Endothelial cell of umbilical vein (primary cell): ENCODE data around the gene ABCB9. TPM values are rescaled to one million over a fixed set of nuclear protein-coding genes. Genes with fewer than 3 reads are reported as not detected.

ENCODE experiments used
- BruUV-seq: library from RNA; stranded (reverse); fragments of 400-500 nt; replicated peaks from 2 replicates; lab custom pipeline; 2021; lab: Mats Ljungman, UMichigan
- CTCF ChIA-PET: fragments of 300-600, 350-600 bp; sonication (Branson Sonifier 250); formaldehyde crosslinking; loops from one replicate; lab custom pipeline; 2021; ENCODE audit warnings: antibody characterized with exemption, inconsistent platforms; lab: Charles Lee
- POLR2A ChIA-PET: fragments of 300-600, 350-600 bp; sonication (Branson Sonifier 250); formaldehyde crosslinking; loops from one replicate; lab custom pipeline; 2021; ENCODE audit warnings: antibody characterized with exemption, inconsistent platforms; lab: Charles Lee
- DNase-seq: peaks from one replicate; pipeline ENCODE4 v3.0.0-alpha.2; 2011; ENCODE audit warnings: low read depth, low spot score
- FAIRE-seq: peaks from 2 replicates; lab custom pipeline; 2011; peaks lifted over from hg19 to GRCh38; lab: Jason Lieb, UNC
- H2AFZ ChIP-seq: 2 replicates; pipeline ENCODE4 v1.6.0; 2012; ENCODE audit warnings: low read depth, low read length, control low read depth, inconsistent platforms
- H3K27ac ChIP-seq: 2 replicates; pipeline ENCODE4 v1.5.1; 2011; ENCODE audit warnings: low read depth, mild to moderate bottlenecking, control low read depth, low read length, moderate library complexity; ENCODE audit not compliant: insufficient read depth
- H3K27me3 ChIP-seq, 2 experiments: 2 replicates each; pipeline versions ENCODE4 v1.6.0 to v1.6.1; 2011; ENCODE audit warnings: low read length in 2 of 2, mixed read lengths in 1 of 2; ENCODE audit not compliant: control insufficient read depth in 2 of 2, insufficient read depth in 2 of 2
- H3K36me3 ChIP-seq, 2 experiments: 2 replicates in 1 of 2; 3 replicates in 1 of 2; pipeline ENCODE4 v1.5.1; 2011; ENCODE audit warnings: low read length in 2 of 2, mild to moderate bottlenecking in 1 of 2, moderate library complexity in 1 of 2; ENCODE audit not compliant: control insufficient read depth in 2 of 2, insufficient read depth in 2 of 2; ENCODE audit errors: extremely low read depth in 1 of 2
- H3K4me1 ChIP-seq: 3 replicates; pipeline ENCODE4 v1.5.1; 2011; ENCODE audit warnings: mild to moderate bottlenecking, low read length; ENCODE audit not compliant: control insufficient read depth, insufficient read depth; ENCODE audit errors: extremely low read depth
- H3K4me2 ChIP-seq: 2 replicates; pipeline ENCODE4 v1.6.1; 2011; ENCODE audit warnings: low read length, control low read depth, mixed read lengths; ENCODE audit not compliant: insufficient read depth
- H3K4me3 ChIP-seq, 3 experiments: fragments of 200-600 bp in 1 of 3; sonication (generic), shearing (Covaris generic) in 1 of 3; replicated peaks in 1 of 3; 2 replicates each; pipeline ENCODE4 v1.5.1; 2011 to 2016; ENCODE audit warnings: control low read depth in 3 of 3, low read length in 3 of 3, mild to moderate bottlenecking in 2 of 3, inconsistent platforms in 1 of 3, low read depth in 1 of 3, moderate library complexity in 1 of 3; ENCODE audit not compliant: insufficient read depth in 1 of 3
- H3K79me2 ChIP-seq: 2 replicates; pipeline ENCODE4 v1.6.0; 2012; ENCODE audit warnings: low read length, inconsistent platforms; ENCODE audit not compliant: control insufficient read depth, insufficient read depth
- H3K9ac ChIP-seq: replicated peaks from 2 replicates; pipeline ENCODE3; 2011; ENCODE audit warnings: low read length, control low read depth; ENCODE audit not compliant: insufficient read depth; ENCODE audit errors: extremely low read depth
- H3K9me1 ChIP-seq: replicated peaks from 3 replicates; pipeline ENCODE4 v1.6.0; 2011; ENCODE audit warnings: mild to moderate bottlenecking, low read length; ENCODE audit not compliant: control insufficient read depth, insufficient read depth; ENCODE audit errors: extremely low read depth
- H3K9me3 ChIP-seq: replicated peaks from 2 replicates; pipeline ENCODE4 v1.5.1; 2012; ENCODE audit warnings: low read length, inconsistent platforms; ENCODE audit not compliant: control insufficient read depth, insufficient read depth
- H4K20me1 ChIP-seq: replicated peaks from 2 replicates; pipeline ENCODE3; 2011; ENCODE audit warnings: mild to moderate bottlenecking, low read length; ENCODE audit not compliant: control insufficient read depth, insufficient read depth; ENCODE audit errors: extremely low read depth
- CTCF ChIP-seq, 2 donors: IDR thresholded peaks; 1 replicate in 1 of 2; 2 replicates in 1 of 2; pipeline ENCODE4 v1.5.1; 2011; ENCODE audit warnings: low read length in 2 of 2, mild to moderate bottlenecking in 2 of 2, moderate library complexity in 2 of 2, control low read depth in 1 of 2, inconsistent platforms in 1 of 2, low read depth in 1 of 2; ENCODE audit not compliant: insufficient read depth in 1 of 2; ENCODE audit errors: extremely low read depth in 1 of 2
- EZH2 ChIP-seq: IDR thresholded peaks from 2 replicates; pipeline ENCODE4 v1.6.1; 2012; ENCODE audit warnings: borderline replicate concordance, low read depth, mild to moderate bottlenecking, moderate library complexity, low read length, inconsistent platforms; ENCODE audit not compliant: severe bottlenecking
- FOS ChIP-seq: IDR thresholded peaks from 2 replicates; pipeline ENCODE4 v1.6.1; 2011; ENCODE audit warnings: mild to moderate bottlenecking, low read length, moderate library complexity, borderline replicate concordance; ENCODE audit not compliant: insufficient read depth
- GATA2 ChIP-seq: IDR thresholded peaks from 2 replicates; pipeline ENCODE4 v1.7.0; 2011; ENCODE audit warnings: low read depth, mild to moderate bottlenecking, moderate library complexity, mixed read lengths, low read length; ENCODE audit not compliant: insufficient read length, insufficient read depth
- JUN ChIP-seq: IDR thresholded peaks from 2 replicates; pipeline ENCODE4 v1.6.1; 2011; ENCODE audit warnings: borderline replicate concordance, low read depth; ENCODE audit not compliant: insufficient read length, insufficient read depth
- MAX ChIP-seq: IDR thresholded peaks from 2 replicates; pipeline ENCODE4 v1.6.1; 2011; ENCODE audit not compliant: insufficient read depth, insufficient read length
- MYC ChIP-seq: IDR thresholded peaks from one replicate; pipeline ENCODE4 v1.6.1; 2011; ENCODE audit warnings: mild to moderate bottlenecking, low read depth, low read length
- POLR2A ChIP-seq: IDR thresholded peaks from 2 replicates; pipeline ENCODE4 v1.6.1; 2012; ENCODE audit warnings: low read depth, mild to moderate bottlenecking, control low read depth, low read length
- POLR2AphosphoS5 ChIP-seq: IDR thresholded peaks from 2 replicates; pipeline ENCODE4 v1.6.1; 2012; ENCODE audit warnings: low read depth, mild to moderate bottlenecking, control low read depth, low read length, moderate library complexity; ENCODE audit not compliant: insufficient read depth
- dilution Hi-C: fragments of 300-500 bp; cut with MboI; formaldehyde crosslinking; loops from one replicate; pipeline ENCODE4 v1.15.0; 2019; ENCODE audit warnings: low sequenced_read_pairs; ENCODE audit not compliant: extremely low pct_ligation_motif_present
- intact Hi-C: fragments of 100-400 bp; cut with micrococcal nuclease; formaldehyde crosslinking; loops from one replicate; pipeline ENCODE4 v1.10.0; 2022
- polyA plus RNA-seq, 4 experiments: library from polyadenylated mRNA; depleted of rRNA in 3 of 4; stranded (reverse) in 3 of 4; unstranded in 1 of 4; fragments of >200 nt; gene quantifications; 2 replicates each; pipeline versions ENCODE4 v1.2.1 to v1.2.3, GENCODE V29; 2011 to 2012; ENCODE audit warnings: missing spikeins in 1 of 4
- total RNA-seq: library from RNA; stranded (reverse); gene quantifications from 2 replicates; pipeline ENCODE4 v1.2.3, GENCODE V29; 2021

The ABCB9 gene
- total and polyA plus RNA-seq, 2 donors (not counting 3 experiments of a cell fraction or from before 2014, with no cell fraction given), result 11.7 to 16.9 TPM

- no peak for FAIRE-seq
- BruUV-seq, result no TSS peak
Measured at GRCh38 chr12:122961531-122962329, 4.5 kb downstream of the ABCB9 start.

DNA sequence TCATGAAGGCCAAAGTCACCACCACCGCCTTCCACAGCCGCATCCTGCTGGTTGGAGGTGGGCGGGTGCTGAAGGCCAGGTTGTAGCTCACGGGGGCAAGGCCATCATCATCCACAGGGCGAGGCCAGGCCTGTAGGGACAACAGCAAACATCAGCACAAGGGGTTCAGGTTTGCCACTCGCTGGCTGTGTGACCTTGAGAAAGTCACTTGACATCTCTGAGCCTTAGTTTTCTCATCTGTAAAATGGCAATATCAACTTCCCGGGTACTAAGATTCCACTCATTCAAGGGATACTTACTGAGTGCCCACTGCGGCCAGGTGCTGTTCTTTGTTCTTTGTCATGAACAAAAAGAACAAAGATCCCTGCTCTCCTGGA, 6.1 kb downstream of the ABCB9 start:
- no peak overlapping the region for H3K4me3 ChIP-seq
- no peak overlapping the region for H3K27ac ChIP-seq
- CTCF ChIA-PET, result no interaction called here
- H3K4me1 ChIP-seq, result peaks cover 12% of the 10 kb centered on the region
- no peak overlapping the region for H2AFZ ChIP-seq
- H3K4me2 ChIP-seq, result no peak overlapping the region
- no peaks in the 10 kb centered on the region for H3K9me1 ChIP-seq
- no peak for DNase-seq
- no peaks in the 10 kb centered on the region for H4K20me1 ChIP-seq
- dilution Hi-C loops, result no loop called here
- BruUV-seq, result no TSS peak
- FAIRE-seq, result no peak
- H3K9me3 ChIP-seq, result no peaks in the 10 kb centered on the region
- POLR2A ChIA-PET, result no interaction called here
- no peaks in the 10 kb centered on the region for H3K79me2 ChIP-seq
- TF ChIP-seq MAX, result no peak
- no peak for TF ChIP-seq EZH2
- no peak for TF ChIP-seq POLR2A
- no peak for TF ChIP-seq GATA2
- TF ChIP-seq FOS, result no peak
- no peak for TF ChIP-seq CTCF (IDR thresholded peaks at IDR 0.05; ENCODE audit: extremely low read depth in 1 of 2, insufficient read depth in 1 of 2, low read depth in 1 of 2, low read length in 2 of 2)
- TF ChIP-seq POLR2AphosphoS5, result no peak
- TF ChIP-seq JUN, result no peak
- TF ChIP-seq MYC, result no peak
- H3K9ac ChIP-seq, result no peak overlapping the region
- no peaks in the 10 kb centered on the region for H3K27me3 ChIP-seq
- H3K36me3 ChIP-seq, result peaks cover 0 to 2% of the 10 kb centered on the region in 2 experiments
- intact Hi-C loops, result no loop called here

More at GRCh38 chr12:122961531-122962329, 4.5 kb downstream of the ABCB9 start:
- Histone ChIP-seq H3K4me1 (peaks cover 18% of the 10 kb centered on the region), H3K9me1 (no peaks in the 10 kb centered on the region), H3K27me3 (no peaks in the 10 kb centered on the region), H3K36me3 (peaks cover 0 to 2% of the 10 kb centered on the region in 2 experiments), H3K4me3 (no peak overlapping the region), H3K27ac (no peak overlapping the region), H3K9me3 (no peaks in the 10 kb centered on the region), H4K20me1 (no peaks in the 10 kb centered on the region), H2AFZ (no peak overlapping the region), H3K79me2 (no peaks in the 10 kb centered on the region), H3K9ac (no peak overlapping the region), H3K4me2 (no peak overlapping the region)
- intact Hi-C loops (no loop called here), dilution Hi-C loops (no loop called here)
- CTCF ChIA-PET, result no interaction called here
- no peak for TF ChIP-seq MAX
- no peak for TF ChIP-seq POLR2AphosphoS5
- TF ChIP-seq JUN, result no peak
- POLR2A ChIA-PET, result no interaction called here
- peak; percentile 43 for DNase-seq
